Skin of body (tissue), 2 donors: ENCODE results near the gene ZFC3H1. TPM values are rescaled to one million over a fixed set of nuclear protein-coding genes. Genes with fewer than 3 reads are reported as not detected.

ENCODE experiments used
- DNase-seq: peaks from one replicate; lab custom pipeline; 2025; lab: John Stamatoyannopoulos, UW
- total RNA-seq: library from RNA; depleted of rRNA; stranded (reverse); fragments of >200 nt; gene quantifications from one replicate; pipeline ENCODE4 v1.2.3, GENCODE V29; 2014

Gene ZFC3H1
- total RNA-seq, 1 donor from 2014 or later, result 76.9 TPM

DNA sequence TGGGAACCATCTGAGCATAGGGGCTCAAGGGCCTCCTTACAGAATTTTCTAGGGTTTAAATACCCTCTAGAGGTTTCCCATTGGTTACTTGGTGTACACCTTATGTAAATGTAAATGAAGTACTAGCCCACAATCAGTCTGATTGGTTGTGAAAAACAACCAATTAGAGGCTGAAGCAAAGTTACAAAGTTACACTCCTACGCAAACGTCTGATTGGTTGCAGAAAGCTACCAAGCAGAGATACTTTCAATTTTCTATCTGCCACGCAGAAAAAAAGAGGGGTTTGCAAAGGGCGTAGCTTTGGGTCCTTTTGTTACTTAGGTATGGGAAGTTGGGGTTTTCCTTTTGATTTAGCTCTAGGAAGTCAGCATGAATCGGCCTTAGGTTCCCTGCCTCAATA is 20.4 kb upstream of the ZFC3H1 start:
- DNase-seq, result no peak

DNA sequence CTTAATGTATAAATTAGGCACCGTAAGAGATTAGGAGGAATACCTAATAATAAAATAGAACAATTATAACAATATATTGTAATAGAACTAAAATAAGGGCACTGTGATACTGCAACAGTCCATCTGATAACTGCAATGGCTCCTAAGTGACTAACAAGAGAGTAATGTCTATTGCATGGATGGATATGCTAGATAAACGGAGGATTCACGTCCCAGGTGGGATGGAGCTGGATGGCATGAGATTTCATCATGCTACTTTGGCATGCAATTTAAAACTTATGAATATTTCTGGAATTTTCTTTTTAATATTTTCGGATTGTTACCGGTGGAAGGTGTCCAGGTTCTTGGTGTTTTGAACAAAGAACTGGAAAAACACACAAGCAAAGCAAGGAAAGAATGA is 20.0 kb upstream of the ZFC3H1 start:
- no peak for DNase-seq

DNA sequence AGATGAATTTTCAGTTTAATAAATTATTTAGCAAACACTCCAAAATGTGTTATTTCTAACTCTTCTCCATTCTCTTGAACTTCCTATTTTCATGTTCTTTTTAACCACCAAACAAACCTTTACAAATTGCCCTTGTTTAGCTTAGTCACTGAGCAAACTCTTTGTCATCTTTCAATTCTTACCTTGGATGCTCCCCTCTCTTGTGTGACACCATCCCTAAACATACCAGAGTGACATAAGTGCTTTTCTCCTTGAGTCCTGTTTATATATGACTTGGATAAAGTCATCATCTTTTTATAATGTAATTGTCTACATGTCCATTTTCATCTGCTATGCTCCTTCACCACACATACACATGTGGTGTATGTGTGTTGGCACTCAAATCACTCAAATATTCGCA is 18.8 kb upstream of the ZFC3H1 start:
- DNase-seq, result no peak

DNA sequence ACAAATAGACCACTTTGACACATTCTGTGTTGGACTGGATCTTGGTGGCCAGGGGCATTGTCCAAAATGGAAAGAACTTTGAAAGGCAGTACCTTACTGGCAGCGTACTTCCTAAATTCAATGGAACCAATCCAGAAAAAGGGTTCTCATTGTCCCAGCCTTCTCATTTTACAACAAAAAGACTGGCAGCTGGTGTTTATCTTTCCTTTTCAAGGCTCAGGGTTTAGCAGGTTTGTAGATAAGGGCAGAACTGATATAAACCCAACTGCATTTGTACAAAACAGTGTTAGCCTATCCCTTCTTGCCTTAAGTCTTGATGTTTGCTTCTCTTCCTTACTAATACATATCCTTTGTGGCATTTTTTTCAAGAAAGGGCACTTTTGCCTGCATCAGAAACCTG is 8.2 kb upstream of the ZFC3H1 start:
- no peak for DNase-seq

DNA sequence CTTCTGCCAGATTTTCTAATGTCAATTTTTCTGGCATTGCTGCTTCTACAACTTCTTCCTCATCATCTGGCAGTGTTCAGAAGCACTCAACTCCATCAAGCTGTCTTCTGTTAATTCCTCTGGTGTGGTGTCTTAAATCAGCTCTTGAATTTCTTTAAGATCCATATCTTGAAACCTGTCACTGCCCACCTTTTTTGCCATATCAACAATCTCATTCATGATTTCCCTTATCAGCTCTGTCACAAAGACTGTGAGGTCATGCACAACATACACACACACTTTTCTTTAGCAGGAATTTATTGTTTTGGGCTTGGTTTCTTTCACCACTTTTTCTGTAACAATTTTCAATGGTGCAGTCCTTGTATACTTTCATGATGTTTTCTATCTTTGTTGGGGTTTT is 7.7 kb upstream of the ZFC3H1 start:
- no peak for DNase-seq

DNA sequence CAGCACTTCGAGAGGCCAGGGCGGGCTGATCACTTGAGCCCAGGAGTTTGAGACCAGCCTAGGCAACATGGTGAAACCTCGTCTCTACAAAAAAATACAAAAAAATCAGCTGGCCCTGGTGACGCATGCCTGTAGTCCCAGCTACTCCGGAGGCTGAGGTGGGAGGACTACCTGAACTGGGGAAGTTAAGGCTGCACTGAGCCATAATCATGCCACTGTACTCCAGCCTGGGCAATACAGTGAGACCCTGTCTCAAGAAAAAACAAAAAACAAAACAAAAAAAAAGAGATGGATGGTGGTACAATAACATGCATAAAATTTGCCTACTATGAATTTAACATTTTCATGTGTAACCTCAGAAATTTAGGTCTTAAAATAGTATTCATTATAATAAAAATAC is 2.6 kb upstream of the ZFC3H1 start:
- no peak for DNase-seq

DNA sequence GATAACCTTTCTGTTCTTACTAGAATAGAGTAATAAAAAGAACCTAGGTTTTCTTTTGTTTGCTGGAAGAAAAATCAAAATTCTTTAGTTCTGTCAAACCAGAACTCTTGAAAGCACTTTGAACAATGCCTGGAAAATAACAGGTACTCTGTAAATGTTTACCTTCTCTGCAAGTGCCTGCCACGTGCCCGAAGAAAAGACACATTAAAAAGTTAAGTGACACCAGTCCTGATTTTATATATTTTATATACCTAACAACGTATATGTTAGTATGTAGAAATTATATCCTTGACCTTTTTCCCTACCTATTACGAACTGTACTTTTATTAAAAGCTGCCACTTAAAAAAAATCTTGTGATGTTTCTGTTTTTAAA is 1.4 kb upstream of the ZFC3H1 start:
- DNase-seq, result no peak

DNA sequence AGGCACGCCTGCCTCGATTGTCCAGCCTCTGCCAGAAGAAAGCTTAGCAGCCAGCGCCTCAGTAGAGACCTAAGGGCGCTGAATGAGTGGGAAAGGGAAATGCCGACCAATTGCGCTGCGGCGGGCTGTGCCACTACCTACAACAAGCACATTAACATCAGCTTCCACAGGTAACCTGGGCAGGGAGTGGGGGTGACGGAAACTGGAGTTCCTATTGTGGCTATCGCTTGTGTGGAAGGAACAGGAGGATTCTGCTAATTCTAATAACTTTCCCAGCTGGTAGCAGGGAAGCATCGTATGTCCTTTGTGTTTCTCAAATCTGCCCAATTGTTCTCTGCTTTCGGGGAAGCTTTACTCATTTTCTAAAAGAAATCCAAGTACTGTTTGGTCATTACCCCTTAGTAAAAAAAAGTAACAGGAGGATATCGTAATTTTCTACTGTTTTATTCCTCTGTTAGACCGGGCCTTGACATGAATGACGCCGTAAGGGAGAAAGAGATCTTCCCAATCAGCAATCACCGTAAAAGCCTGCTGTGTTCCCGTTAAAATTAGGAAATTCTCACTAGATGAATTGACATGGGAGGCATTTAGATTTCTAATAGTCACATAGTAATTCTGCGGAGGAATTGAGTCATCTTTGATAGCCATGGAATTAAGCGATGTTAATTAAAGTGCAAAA is 902 bp upstream of the ZFC3H1 start:
- peak; percentile 51 for DNase-seq

DNA sequence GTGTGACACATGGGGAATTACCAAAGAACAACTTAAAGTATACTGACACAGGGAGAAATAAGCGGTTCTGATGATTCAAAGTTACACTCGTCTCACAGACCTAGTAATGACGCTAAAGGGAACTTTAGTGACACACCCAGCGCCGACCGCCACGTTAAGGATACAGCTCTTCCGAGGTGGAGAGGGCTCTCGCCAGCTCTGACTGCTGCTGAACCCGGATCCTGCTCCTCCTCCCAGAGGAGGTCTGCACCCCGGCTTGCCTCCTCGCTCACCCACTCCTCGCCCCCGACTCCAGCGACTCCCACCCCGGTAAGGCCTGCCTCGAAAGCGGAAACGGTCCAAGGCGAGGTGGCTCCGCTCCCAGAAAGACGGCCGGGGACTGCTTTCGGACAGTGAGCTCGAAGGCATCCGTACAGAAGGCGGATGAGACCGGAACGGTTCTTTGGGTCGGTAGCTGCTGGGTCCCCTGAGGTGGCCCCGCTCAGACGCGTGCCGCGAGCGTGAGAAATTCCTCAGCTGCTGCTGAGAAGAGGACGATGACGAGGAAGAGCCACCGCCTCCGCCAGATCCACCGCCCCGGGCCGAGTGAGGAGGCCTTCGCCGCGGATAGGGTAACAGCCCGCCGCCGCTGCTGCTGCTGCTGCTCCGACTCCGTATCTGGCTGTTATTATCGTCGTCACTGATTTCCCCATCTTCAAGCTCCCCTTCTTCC is 643 bp downstream of the ZFC3H1 start:
- peak; percentile 63 for DNase-seq

DNA sequence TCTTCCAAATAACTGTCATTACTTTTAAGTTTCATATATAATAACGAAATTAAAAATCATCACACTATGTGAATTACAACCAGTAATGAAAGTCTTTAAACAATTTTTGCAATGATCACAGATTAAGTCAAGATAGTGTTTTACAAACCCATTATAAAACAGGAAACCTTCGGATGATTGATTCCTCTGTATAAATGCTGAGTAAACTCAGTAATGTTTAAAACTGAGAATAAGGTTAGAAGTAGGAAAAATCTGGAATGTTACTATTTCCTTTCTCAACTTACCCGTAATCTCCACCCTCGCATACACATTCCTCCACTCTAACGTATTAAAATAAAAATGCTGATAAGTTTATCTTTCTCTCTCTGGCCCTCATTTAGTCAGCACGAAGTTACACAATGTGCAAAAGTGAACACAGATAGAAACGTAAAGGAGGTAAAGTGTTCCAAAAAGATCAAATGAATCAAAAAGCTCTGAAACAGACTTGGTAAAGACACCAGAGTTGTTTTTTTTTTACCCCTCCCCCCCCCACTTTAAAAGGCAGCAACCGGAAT is 1.6 kb downstream of the ZFC3H1 start:
- DNase-seq, result peak; percentile 15

DNA sequence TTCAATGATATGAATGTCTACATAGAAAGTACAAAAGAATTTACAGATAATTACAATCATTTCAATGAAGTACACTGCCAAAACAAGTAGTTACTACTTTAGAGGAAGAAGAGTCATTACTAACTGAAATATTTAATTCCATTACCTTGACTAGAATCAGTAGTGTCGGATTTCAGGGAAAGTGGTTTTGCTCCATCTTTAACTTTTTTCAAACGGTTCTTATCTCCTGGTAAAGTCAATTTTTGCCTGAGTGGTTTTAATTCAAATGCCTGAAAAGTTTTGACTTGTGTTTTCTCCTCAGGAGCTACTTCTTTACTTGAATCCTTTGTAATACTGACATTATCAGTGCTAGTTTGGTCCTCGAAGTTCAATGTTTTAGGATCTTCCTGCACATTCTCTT is 6.9 kb downstream of the ZFC3H1 start:
- DNase-seq, result no peak

DNA sequence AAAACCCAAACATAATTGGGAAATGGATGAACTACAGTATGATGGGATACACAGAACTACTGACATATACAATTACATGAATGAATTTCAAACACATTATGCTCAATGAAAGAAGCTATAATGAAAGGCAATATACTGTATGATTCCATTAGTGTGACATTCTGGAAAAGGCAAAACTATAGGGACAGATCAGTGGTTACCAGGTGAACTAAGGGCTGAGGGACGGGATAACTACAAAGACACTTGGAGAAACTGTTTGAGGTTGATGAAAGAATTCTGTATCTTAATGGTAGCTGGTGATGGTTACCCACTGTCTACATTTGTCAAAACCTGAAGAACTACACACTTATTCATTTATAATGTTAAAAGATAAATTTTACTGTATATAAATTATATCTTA is 7.7 kb downstream of the ZFC3H1 start:
- no peak for DNase-seq

DNA sequence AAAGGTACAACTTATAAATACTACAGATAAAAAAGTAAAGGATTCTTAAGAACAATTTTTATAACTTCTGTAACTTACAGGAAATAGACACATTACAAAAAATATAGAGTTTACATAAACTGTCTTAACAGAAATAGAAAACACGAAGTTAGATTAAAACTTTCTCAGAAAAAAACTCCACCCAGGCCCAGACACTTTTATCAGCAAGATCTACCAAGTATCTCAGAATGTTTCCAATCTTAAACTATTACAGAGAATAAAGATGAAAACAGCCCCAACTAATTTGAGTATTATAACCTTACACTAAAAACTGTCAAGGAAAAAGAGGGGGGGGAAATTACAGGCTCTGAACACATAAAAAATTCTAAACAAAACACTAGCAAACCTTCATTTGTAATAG is 8.2 kb downstream of the ZFC3H1 start:
- no peak for DNase-seq

DNA sequence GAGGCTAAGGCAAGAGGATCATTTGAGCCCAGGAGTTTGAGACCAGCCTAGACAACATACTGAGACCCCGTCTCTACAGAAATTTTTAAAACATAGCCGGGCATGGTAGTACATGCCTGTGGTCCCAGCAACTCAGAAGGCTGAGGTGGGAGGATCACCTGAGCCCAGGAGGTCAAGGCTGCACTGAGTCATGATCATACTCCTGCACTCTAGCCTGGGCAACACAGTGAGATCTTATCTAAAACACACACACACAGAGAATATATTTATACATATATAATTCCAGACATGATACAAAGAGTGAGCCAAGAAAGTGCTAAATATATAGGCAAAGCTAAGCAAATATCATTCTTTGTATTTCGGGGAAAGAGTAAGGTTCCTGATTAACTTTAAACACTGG is 9.4 kb downstream of the ZFC3H1 start:
- no peak for DNase-seq

DNA sequence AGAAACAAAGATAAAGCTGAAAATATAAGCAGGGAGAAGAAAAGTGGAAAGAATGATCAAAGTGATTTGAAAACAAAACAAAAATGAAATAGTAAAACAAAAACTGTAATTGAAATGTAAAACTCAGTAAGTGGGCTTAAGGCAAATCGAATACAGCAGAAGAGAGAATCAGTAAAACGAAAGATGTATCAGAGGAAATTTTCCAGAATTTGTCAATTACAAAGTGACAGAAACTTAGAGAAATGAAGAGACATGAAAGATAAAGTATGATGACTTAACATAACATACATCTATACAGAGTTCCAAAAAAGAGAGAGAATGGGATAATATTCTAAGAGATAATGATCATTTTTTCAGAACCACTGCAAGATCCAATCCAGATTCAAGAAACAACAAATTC is 10.5 kb downstream of the ZFC3H1 start:
- no peak for DNase-seq

DNA sequence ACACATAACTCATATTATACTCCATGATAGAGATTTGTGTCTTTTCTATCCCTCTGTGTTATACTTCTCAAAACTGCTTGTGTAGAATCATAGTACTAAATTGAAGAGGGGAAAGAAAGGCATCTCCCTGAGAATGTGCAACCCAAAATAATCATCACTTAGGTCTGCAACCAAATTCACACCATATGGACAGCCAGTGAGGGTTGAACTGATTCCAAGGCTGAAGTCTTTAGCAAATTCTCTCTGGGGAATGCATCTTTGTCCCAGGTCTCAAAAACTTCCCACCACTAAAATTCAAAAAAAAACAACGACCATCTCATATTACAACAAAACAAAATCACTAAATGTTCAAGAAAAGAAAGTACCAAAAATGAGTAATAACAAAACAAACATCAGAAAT is 11.0 kb downstream of the ZFC3H1 start:
- no peak for DNase-seq

DNA sequence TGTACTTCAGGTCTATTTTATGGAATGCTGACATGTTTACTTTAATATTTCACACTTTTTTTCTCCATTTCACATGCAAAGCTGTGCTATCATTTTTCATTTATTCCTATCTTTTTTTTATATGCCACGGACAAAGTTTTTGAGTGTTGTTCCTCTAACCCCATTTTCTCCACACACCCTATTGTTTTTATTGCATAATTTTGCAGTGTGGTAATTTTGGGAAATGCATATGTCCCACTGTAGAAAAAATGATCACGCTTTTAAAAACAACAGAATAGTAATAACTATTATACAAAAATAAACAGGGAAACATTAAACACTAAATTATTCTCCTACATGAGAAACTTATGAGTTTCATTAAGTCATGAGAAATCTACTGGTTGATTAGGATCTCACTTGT is 14.2 kb downstream of the ZFC3H1 start:
- DNase-seq, result no peak

DNA sequence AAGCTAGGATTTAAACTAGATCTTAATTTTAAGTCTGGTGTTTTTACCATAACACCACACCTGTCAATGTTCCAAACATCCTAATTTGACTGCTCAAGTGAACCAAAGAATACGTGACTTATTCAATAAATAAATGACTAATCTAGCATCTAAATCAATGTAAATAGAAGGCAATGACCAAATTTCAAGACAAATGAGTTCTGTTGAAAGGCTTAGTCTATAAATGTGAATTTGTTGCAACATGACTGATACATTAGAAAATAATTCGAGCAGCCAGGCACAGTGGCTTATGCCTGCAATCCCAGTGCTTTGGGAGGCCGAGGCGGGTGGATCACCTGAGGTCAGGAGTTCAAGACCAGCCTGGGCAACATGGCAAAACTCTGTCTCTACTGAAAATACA is 15.1 kb downstream of the ZFC3H1 start:
- no peak for DNase-seq

DNA sequence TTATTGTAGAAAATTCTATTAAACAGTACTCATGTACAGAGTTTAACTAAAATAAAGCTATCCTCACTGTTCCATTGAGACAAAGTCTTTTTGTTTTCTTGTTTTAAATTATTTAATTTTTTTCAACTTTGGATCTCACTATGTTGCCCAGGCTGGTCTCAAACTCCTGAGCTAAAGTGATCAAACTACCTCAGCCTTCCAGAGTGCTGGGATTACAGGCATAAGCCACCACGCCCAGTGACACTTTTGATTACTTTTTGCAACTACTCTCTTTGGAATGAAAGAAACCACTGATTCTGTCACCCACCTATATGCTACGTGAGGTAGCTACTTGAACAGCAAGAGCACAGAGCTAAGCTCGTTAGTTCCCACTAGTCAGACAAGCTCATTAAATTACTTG is 17.1 kb downstream of the ZFC3H1 start:
- DNase-seq, result no peak

DNA sequence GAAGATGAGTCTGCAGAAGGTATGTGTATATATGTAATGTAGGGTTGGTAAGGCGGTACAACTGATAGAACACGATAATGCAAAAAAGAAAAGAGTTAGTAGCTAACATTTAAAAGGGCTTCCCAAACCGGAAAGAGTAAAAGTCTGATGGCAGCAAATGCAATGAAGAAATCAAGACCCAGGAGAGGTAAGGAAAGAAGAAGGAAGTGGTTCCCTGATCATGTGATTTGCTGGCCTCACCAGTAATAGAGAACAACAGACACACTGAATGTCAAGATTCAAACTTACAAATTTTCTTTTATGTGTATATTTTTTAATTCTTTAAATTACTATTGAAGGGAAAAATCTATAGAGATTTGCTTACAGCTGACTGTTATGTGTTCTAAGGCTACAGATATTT is 18.4 kb downstream of the ZFC3H1 start:
- DNase-seq, result no peak

DNA sequence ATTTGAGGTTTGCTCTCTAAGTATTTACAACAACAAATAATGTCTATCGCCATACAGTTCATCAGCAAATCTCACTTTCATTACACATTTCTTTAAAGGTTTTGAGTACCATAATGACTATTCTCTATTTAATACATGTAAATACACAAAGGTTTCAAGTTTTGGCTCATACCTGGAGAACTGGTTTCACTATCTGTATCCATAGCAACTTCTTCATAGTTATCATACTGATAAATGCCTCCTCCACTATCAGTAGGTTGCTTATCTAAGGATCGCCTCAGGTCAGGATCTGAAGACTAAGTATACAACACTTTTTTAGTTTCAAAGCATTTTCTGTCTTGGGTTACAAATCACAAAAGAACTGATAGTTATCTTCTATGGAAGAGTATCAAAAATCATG is 21.4 kb downstream of the ZFC3H1 start:
- no peak for DNase-seq

DNA sequence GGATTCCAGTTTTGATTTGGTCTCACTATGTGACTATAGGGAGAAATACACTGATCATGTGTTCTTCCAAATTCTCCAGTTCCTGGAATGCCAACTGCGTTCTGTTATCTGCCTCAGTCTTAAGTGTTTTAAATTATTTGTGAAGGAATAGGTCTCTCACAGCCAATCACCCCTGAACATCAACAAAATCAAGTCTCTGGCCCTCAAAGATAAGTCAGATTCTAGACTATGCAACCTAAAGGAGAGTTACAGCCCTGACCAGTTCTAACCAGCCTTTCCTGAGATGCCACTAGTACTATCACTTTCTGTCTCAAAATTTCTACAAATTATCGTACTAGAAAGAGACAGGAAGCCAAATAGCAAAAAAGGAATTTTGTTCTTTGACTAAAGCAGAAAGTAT is 22.3 kb downstream of the ZFC3H1 start:
- no peak for DNase-seq

DNA sequence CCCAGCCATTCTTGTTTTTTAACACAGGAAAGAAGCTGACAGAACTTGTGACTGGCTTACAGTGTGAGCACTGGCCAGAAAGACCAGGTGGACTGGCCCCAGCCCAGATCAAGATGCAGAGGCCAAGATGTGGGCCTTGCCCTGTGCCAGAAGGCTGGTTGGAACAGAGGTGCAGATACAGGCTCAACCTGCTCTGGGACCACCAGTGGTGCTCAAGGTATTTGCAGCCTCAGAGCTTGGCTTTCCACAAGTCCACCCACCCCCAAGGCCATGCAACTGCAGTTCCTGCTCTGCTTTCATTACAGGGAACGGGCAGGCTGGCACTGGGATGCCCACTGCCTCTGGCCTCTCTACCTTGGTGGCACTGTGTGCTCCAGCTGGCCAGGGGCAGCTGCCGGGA is 23.3 kb downstream of the ZFC3H1 start:
- no peak for DNase-seq
